ENCODE results near the gene NFX1.
"Not testable (repeated sequence)": the region's sequence is repeated elsewhere in the genome, so short reads cannot be mapped to it uniquely, and the experiment has no call there.

NFX1 gene

DNA sequence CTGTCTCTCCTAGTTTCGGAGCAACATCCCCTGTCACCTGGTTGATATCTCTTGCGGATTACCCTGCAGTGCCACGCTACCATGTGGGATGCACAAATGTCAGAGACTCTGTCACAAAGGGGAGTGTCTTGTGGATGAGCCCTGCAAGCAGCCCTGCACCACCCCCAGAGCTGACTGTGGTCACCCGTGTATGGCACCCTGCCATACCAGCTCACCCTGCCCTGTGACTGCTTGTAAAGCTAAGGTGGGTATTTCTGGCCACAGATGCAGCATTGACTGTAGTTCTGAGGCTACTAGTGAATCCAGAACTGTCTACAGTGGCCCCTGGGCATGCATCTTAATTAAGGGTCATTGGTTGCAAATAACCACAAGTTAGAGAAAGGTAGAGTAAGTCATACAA lies 61.2 kb downstream of the NFX1 start:
- TF ChIP-seq, protein P1, sequence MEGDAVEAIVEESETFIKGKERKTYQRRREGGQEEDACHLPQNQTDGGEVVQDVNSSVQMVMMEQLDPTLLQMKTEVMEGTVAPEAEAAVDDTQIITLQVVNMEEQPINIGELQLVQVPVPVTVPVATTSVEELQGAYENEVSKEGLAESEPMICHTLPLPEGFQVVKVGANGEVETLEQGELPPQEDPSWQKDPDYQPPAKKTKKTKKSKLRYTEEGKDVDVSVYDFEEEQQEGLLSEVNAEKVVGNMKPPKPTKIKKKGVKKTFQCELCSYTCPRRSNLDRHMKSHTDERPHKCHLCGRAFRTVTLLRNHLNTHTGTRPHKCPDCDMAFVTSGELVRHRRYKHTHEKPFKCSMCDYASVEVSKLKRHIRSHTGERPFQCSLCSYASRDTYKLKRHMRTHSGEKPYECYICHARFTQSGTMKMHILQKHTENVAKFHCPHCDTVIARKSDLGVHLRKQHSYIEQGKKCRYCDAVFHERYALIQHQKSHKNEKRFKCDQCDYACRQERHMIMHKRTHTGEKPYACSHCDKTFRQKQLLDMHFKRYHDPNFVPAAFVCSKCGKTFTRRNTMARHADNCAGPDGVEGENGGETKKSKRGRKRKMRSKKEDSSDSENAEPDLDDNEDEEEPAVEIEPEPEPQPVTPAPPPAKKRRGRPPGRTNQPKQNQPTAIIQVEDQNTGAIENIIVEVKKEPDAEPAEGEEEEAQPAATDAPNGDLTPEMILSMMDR (IDR thresholded peaks at IDR 0.05; ENCODE audit: low read depth, low read length) = no peak
- Histone ChIP-seq H3K9me3 (ENCODE audit: severe bottlenecking) (no peaks in the 10 kb centered on the region), H3K4me3 (ENCODE audit: low read depth, low read length) (no peak overlapping the region), H3K27me3 (ENCODE audit: insufficient read depth, low read depth, severe bottlenecking) (no peaks in the 10 kb centered on the region), H3K36me3 (peaks cover 36% of the 10 kb centered on the region), H3K27ac (no peak overlapping the region)
- DNase-seq = no peak

DNA sequence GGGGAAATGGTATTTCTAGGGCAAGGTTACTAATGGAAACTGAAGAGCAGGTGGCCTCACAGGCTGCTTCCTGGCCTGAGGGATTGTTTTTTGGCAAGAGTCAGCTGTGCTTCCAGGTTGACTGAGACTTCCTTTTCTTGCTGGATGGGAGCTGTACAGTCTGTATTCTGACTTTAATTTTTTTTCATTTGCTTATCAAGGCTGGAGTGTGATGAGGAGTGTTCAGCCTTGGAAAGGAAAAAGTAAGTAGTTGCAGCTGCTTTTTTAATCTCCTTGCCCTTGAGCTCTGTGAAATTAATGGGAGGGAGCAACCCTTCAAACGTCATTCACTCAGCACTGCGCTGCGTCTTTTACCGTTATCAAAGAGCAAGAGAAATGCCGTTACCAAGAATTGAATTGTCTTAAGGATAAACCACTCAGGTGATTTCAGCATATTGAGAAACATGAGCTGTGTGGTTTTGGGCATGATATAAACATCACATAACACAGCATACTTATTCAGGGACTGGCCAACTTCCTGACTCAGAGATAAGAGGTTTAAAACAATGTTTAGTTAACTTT lies 64.4 kb downstream of the NFX1 start:
- Histone ChIP-seq H3K27me3 (ENCODE audit: insufficient read depth, low read depth, severe bottlenecking) (no peaks in the 10 kb centered on the region), H3K27ac (no peak overlapping the region), H3K4me3 (ENCODE audit: low read depth, low read length) (no peak overlapping the region), H3K9me3 (ENCODE audit: severe bottlenecking) (no peaks in the 10 kb centered on the region), H3K36me3 (peaks cover 9% of the 10 kb centered on the region)
- no peak for DNase-seq
- TF ChIP-seq, protein P1 (IDR thresholded peaks at IDR 0.05; ENCODE audit: low read depth, low read length) = no peak

DNA sequence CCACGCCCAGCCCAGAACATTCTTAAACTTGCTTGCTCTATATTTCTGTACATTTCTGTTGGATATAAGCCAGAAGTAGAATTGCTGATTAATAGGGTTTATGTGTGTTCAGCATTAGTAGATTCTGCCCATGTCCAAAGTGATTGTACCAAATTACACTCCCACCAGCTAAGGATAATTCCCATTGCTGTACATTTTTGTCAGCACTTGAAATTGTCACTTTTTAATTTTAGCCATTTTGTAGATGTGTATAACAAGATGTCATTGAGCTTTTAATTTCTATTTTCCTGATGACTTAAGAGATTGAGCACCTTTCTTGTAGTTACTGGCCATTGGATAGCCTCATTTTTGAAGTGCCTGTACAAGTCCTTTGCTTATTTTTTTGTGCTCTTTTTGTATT lies 65.6 kb downstream of the NFX1 start:
- peaks cover 10% of the 10 kb centered on the region for H3K36me3 ChIP-seq
- H3K27me3 ChIP-seq (ENCODE audit: insufficient read depth, low read depth, severe bottlenecking) = no peaks in the 10 kb centered on the region
- TF ChIP-seq, protein P1 (IDR thresholded peaks at IDR 0.05; ENCODE audit: low read depth, low read length) = no peak
- no peaks in the 10 kb centered on the region for H3K9me3 ChIP-seq (ENCODE audit: severe bottlenecking)
- no peak overlapping the region for H3K4me3 ChIP-seq (ENCODE audit: low read depth, low read length)
- H3K27ac ChIP-seq = no peak overlapping the region
- no peak for DNase-seq

DNA sequence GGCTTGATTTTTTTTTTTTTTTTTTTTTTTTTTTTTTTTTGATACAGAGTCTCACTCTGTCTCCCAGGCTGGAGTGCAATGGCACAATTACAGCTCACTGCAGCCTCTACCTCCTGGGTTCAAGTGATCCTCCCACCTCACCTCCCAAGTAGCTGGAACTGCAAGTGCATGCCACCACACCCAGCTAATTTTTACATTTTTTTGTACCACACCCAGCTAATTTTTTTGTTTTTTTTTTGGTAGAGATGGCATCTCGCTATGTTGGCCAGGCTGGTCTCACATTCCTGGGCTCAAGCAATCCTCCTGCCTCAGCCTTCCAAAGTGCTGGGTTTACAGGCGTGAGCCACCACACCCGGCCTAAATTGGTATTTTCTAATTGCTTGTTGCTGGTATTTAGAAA lies 68.3 kb downstream of the NFX1 start:
- not testable (repeated sequence) for H3K4me3 ChIP-seq (ENCODE audit: low read depth, low read length); DNase-seq; H3K27me3 ChIP-seq (ENCODE audit: insufficient read depth, low read depth, severe bottlenecking); H3K27ac ChIP-seq; H3K9me3 ChIP-seq (ENCODE audit: severe bottlenecking)
- peaks cover 11% of the 10 kb centered on the region for H3K36me3 ChIP-seq

DNA sequence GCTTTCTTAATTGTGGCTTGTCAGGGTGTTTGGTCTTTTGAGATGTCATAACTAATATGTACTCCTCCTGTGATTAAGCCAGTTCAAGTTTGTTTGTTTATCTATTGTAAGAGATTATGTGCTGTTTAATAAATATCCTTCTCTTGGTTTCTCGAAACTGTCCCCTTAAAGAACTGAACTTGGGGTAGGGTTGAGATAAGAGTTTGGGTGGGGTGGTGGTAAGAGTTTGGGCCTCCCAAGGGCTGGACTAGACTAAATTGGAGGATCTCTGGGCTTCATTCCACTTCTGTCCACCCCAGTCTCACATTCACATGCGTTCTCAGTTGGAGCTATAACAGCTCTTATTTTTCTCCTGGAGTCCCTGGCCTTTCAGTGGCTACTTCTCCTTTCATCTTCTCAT lies 73.8 kb downstream of the NFX1 start:
- Histone ChIP-seq H3K36me3 (peaks cover 42% of the 10 kb centered on the region), H3K27me3 (ENCODE audit: insufficient read depth, low read depth, severe bottlenecking) (no peaks in the 10 kb centered on the region), H3K9me3 (ENCODE audit: severe bottlenecking) (no peaks in the 10 kb centered on the region), H3K27ac (no peak overlapping the region), H3K4me3 (ENCODE audit: low read depth, low read length) (no peak overlapping the region)
- no peak for DNase-seq
- TF ChIP-seq, protein P1 (IDR thresholded peaks at IDR 0.05; ENCODE audit: low read depth, low read length) = no peak

DNA sequence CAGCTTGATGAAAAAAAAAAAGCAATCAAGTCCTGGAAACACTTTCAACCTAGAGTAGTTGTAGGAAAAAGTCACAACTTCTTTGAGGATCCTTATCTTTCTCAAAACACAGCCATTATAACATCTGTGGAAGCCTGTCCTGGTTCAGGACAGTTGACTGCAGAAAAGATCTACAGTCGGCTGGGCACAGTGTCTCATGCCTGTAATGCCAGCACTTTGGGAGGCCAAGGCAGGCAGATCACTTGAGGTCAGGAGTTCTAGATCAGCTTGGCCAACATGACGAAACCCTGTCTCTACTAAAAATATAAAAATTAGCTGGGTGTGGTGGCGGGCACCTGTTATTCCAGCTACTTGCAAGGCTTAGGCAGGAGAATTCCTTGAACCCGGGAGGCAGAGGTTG lies 74.5 kb downstream of the NFX1 start:
- H3K27me3 ChIP-seq (ENCODE audit: insufficient read depth, low read depth, severe bottlenecking); H3K9me3 ChIP-seq (ENCODE audit: severe bottlenecking); H3K27ac ChIP-seq; DNase-seq; H3K4me3 ChIP-seq (ENCODE audit: low read depth, low read length): not testable (repeated sequence)
- peaks cover 46% of the 10 kb centered on the region for H3K36me3 ChIP-seq

DNA sequence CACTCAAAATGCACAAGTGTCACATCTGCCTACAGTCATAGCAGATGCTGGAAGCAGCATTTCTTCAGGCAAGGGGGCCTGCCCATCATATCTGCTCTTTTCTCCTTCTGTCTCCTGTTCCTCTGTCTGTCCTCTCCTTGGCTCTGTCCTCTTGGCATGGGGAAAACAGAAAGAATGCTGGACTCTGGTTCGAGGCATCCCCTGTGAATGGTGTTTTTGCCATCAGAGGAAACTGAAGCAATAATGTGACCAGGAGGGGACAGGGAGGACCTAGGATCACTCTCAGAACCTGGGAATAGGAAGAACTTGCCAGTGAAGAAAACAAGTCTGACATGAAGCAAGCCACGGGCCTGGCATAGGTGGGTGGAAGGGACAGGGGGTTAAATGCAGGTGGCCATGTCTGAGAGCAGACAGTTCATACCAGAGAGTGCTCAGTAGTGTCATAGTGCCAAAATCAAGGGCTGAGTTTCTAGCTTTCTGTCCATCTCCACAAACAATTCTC lies 76.7 kb downstream of the NFX1 start:
- H3K4me3 ChIP-seq (ENCODE audit: low read depth, low read length) = no peak overlapping the region
- H3K9me3 ChIP-seq (ENCODE audit: severe bottlenecking) = no peaks in the 10 kb centered on the region
- H3K27ac ChIP-seq = no peak overlapping the region
- no peak for DNase-seq
- TF ChIP-seq, protein P1 (IDR thresholded peaks at IDR 0.05; ENCODE audit: low read depth, low read length) = no peak
- peaks cover 63% of the 10 kb centered on the region for H3K36me3 ChIP-seq
- no peaks in the 10 kb centered on the region for H3K27me3 ChIP-seq (ENCODE audit: insufficient read depth, low read depth, severe bottlenecking)

Measured in WERI-Rb-1 (cell line).